ENCODE data around the gene COMMD10. TPM values are rescaled to one million over a fixed set of nuclear protein-coding genes. Genes with fewer than 3 reads are reported as not detected.

Gene COMMD10
- total RNA-seq, 4 donors from 2014 or later: 18.4 to 50.6 (median 22.7) TPM

GRCh38 chr5:116225281-116225922, 140.6 kb downstream of the COMMD10 start:
- Histone ChIP-seq H3K9me3 (peaks cover 5% of the 10 kb centered on the region), H3K27ac (no peak overlapping the region), H3K36me3 (no peaks in the 10 kb centered on the region), H3K4me3 (no peak overlapping the region), H3K27me3 (no peaks in the 10 kb centered on the region), H3K4me1 (no peaks in the 10 kb centered on the region)
- TF ChIP-seq POLR2AphosphoS5 (IDR thresholded peaks at IDR 0.05) (no peak), CTCF (IDR thresholded peaks at IDR 0.05) (no peak), EP300 (IDR thresholded peaks at IDR 0.05) (no peak), POLR2A (IDR thresholded peaks at IDR 0.05) (no peak)
- DNase-seq (ENCODE audit: low spot score in 2 of 2): no peak

DNA sequence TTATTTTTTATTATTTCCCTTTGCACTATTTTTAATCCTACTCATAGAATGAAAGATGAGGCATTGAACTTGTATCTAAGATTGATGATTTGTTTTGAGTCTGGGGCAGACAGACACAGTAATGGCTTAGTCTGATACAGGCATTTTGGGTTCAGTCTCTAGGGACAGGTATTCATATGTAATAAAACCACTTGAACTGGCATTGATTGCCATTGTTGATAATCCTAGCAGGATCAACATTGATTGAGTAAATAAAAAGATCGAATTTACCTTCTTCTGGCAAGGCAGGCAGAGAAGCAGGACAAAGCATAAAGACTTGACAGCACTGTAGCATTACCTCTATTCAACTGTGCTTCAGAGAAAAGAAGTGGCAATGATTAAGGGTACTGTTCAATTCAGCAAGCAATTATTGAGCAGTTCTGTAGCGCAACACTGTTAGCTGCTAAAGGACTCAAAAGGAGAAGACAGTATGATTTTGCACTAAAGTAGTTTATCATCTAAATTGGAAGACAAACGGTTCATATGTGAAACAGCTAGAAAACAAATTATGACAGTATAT, 144.4 kb downstream of the COMMD10 start:
- Histone ChIP-seq H3K4me1 (no peaks in the 10 kb centered on the region), H3K9me3 (peaks cover 4% of the 10 kb centered on the region), H3K4me3 (no peak overlapping the region), H3K36me3 (no peaks in the 10 kb centered on the region), H3K27ac (no peak overlapping the region), H3K27me3 (no peaks in the 10 kb centered on the region)
- TF ChIP-seq POLR2AphosphoS5 (IDR thresholded peaks at IDR 0.05) (no peak), POLR2A (IDR thresholded peaks at IDR 0.05) (no peak), CTCF (IDR thresholded peaks at IDR 0.05) (no peak), EP300 (IDR thresholded peaks at IDR 0.05) (no peak)
- DNase-seq (ENCODE audit: low spot score in 2 of 2): no peak
- WGBS: 68% methylated on average over 3 of the region's 3 CpGs

GRCh38 chr5:116231288-116231687, 146.5 kb downstream of the COMMD10 start:
- H3K9me3 ChIP-seq: no peaks in the 10 kb centered on the region
- no peaks in the 10 kb centered on the region for H3K27me3 ChIP-seq
- no peak overlapping the region for H3K4me3 ChIP-seq
- 91% methylated on average over 2 of the region's 2 CpGs for WGBS
- H3K4me1 ChIP-seq: no peaks in the 10 kb centered on the region
- DNase-seq (ENCODE audit: low spot score in 2 of 2): no peak
- H3K27ac ChIP-seq: no peak overlapping the region
- TF ChIP-seq CTCF (IDR thresholded peaks at IDR 0.05) (no peak), EP300 (IDR thresholded peaks at IDR 0.05) (no peak), POLR2AphosphoS5 (IDR thresholded peaks at IDR 0.05) (no peak), POLR2A (IDR thresholded peaks at IDR 0.05) (no peak)
- H3K36me3 ChIP-seq: no peaks in the 10 kb centered on the region

- 94% methylated on average over 7 of the region's 7 CpGs for WGBS
- Histone ChIP-seq H3K27me3 (no peaks in the 10 kb centered on the region), H3K9me3 (no peaks in the 10 kb centered on the region), H3K4me1 (no peaks in the 10 kb centered on the region), H3K36me3 (no peaks in the 10 kb centered on the region), H3K4me3 (no peak overlapping the region), H3K27ac (no peak overlapping the region)
- DNase-seq (ENCODE audit: low spot score in 2 of 2): no peak
- TF ChIP-seq POLR2AphosphoS5 (IDR thresholded peaks at IDR 0.05) (no peak), CTCF (IDR thresholded peaks at IDR 0.05) (no peak), POLR2A (IDR thresholded peaks at IDR 0.05) (no peak), EP300 (IDR thresholded peaks at IDR 0.05) (no peak)
Observed at GRCh38 chr5:116234681-116235080, 149.9 kb downstream of the COMMD10 start.

GRCh38 chr5:116237917-116238500, 153.2 kb downstream of the COMMD10 start:
- no peak overlapping the region for H3K27ac ChIP-seq
- H3K4me1 ChIP-seq: no peaks in the 10 kb centered on the region
- H3K9me3 ChIP-seq: no peaks in the 10 kb centered on the region
- DNase-seq (ENCODE audit: low spot score in 2 of 2): no peak
- H3K36me3 ChIP-seq: no peaks in the 10 kb centered on the region
- TF ChIP-seq EP300 (IDR thresholded peaks at IDR 0.05) (no peak), POLR2A (IDR thresholded peaks at IDR 0.05) (no peak), POLR2AphosphoS5 (IDR thresholded peaks at IDR 0.05) (no peak), CTCF (IDR thresholded peaks at IDR 0.05) (no peak)
- 95% methylated on average over 3 of the region's 3 CpGs for WGBS
- H3K27me3 ChIP-seq: no peaks in the 10 kb centered on the region
- no peak overlapping the region for H3K4me3 ChIP-seq
